ENCODE results near the gene CDK5RAP2.

DNA sequence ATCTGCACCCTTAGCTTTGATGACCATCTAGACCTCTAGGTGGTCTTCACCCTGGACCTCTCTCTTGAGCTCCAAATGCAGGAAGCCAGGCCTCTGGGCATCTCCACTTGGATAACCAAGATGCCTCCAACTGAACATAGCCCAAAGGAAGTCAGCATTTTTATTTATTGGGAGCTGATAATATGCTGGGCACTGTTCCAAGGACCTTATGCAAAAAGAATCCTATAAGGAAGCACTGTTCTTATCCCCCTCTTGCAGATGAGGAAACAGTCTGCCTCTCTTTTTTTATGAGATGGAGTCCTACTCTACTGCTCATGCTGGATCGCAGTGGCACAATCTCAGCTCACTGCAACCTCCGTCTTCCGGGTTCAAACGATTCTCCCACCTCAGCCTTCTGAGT, 219.9 kb downstream of the CDK5RAP2 start:
- TF ChIP-seq CTCF (tag by site-specific recombination; IDR thresholded peaks at IDR 0.05): no peak
- no peak for TF ChIP-seq ZNF624 (tag by site-specific recombination; IDR thresholded peaks at IDR 0.05)
- no peak for TF ChIP-seq ZNF121 (tag by site-specific recombination; IDR thresholded peaks at IDR 0.05)
- no peak for TF ChIP-seq ZSCAN5A (tag by site-specific recombination; IDR thresholded peaks at IDR 0.05)
- no peak for TF ChIP-seq ZNF274 (IDR thresholded peaks at IDR 0.05; ENCODE audit: low read length)
- no peak for TF ChIP-seq ZNF274 (tag by site-specific recombination; IDR thresholded peaks at IDR 0.05; ENCODE audit: borderline replicate concordance)
- TF ChIP-seq ZNF48 (tag by site-specific recombination; IDR thresholded peaks at IDR 0.05): no peak
- TF ChIP-seq ZNF707 (tag by site-specific recombination; IDR thresholded peaks at IDR 0.05): no peak
- no peak for TF ChIP-seq YY1 (tag by site-specific recombination; IDR thresholded peaks at IDR 0.05)
- TF ChIP-seq ZIC2 (tag by site-specific recombination; IDR thresholded peaks at IDR 0.05): no peak
- TF ChIP-seq ZBTB8A (tag by site-specific recombination; IDR thresholded peaks at IDR 0.05): no peak
- no peak for TF ChIP-seq SETDB1 (IDR thresholded peaks at IDR 0.05; ENCODE audit: insufficient read length, low read length)
- TF ChIP-seq ZNF423 (tag by site-specific recombination; IDR thresholded peaks at IDR 0.05): no peak
- TF ChIP-seq, protein P1, sequence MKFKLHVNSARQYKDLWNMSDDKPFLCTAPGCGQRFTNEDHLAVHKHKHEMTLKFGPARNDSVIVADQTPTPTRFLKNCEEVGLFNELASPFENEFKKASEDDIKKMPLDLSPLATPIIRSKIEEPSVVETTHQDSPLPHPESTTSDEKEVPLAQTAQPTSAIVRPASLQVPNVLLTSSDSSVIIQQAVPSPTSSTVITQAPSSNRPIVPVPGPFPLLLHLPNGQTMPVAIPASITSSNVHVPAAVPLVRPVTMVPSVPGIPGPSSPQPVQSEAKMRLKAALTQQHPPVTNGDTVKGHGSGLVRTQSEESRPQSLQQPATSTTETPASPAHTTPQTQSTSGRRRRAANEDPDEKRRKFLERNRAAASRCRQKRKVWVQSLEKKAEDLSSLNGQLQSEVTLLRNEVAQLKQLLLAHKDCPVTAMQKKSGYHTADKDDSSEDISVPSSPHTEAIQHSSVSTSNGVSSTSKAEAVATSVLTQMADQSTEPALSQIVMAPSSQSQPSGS (tag by site-specific recombination; IDR thresholded peaks at IDR 0.05; ENCODE audit: low read depth): no peak
- TF ChIP-seq, protein P2, sequence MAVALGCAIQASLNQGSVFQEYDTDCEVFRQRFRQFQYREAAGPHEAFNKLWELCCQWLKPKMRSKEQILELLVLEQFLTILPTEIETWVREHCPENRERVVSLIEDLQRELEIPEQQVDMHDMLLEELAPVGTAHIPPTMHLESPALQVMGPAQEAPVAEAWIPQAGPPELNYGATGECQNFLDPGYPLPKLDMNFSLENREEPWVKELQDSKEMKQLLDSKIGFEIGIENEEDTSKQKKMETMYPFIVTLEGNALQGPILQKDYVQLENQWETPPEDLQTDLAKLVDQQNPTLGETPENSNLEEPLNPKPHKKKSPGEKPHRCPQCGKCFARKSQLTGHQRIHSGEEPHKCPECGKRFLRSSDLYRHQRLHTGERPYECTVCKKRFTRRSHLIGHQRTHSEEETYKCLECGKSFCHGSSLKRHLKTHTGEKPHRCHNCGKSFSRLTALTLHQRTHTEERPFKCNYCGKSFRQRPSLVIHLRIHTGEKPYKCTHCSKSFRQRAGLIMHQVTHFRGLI (tag by site-specific recombination; IDR thresholded peaks at IDR 0.05): no peak
